GM18868 (cell line): Measurements from ENCODE around the gene NEGR1.

Experiments
- ATAC-seq: cut with Tn5 transposase; IDR thresholded peaks from one replicate; pipeline ENCODE4 v1.9.1; 2021; ENCODE audit warnings: mild to moderate bottlenecking, moderate library complexity; ENCODE audit not compliant: unreplicated experiment

Gene NEGR1

GRCh38 chr1:71509051-71509595 lies 773.2 kb downstream of the NEGR1 start:
- no peak for ATAC-seq

- ATAC-seq, result no peak
Measured at GRCh38 chr1:71502006-71502405, 780.3 kb downstream of the NEGR1 start.

GRCh38 chr1:71498542-71498941 lies 783.8 kb downstream of the NEGR1 start:
- no peak for ATAC-seq

- ATAC-seq, result no peak
Measured at GRCh38 chr1:71494163-71494562, 788.2 kb downstream of the NEGR1 start.

- no peak for ATAC-seq
Measured at GRCh38 chr1:71492298-71493041, 789.9 kb downstream of the NEGR1 start.

- no peak for ATAC-seq
Measured at GRCh38 chr1:71490432-71490831, 791.9 kb downstream of the NEGR1 start.

GRCh38 chr1:71488555-71489252 lies 793.6 kb downstream of the NEGR1 start:
- ATAC-seq, result no peak

GRCh38 chr1:71473331-71473730 lies 809.0 kb downstream of the NEGR1 start:
- no peak for ATAC-seq

GRCh38 chr1:71465093-71465492 lies 817.2 kb downstream of the NEGR1 start:
- no peak for ATAC-seq

GRCh38 chr1:71464016-71464415 lies 818.3 kb downstream of the NEGR1 start:
- ATAC-seq, result no peak

- no peak for ATAC-seq
Measured at GRCh38 chr1:71463144-71463543, 819.2 kb downstream of the NEGR1 start.

- no peak for ATAC-seq
Measured at GRCh38 chr1:71462247-71462646, 820.1 kb downstream of the NEGR1 start.

- no peak for ATAC-seq
Measured at GRCh38 chr1:71461416-71461815, 820.9 kb downstream of the NEGR1 start.

GRCh38 chr1:71448444-71448843 lies 833.9 kb downstream of the NEGR1 start:
- ATAC-seq, result no peak

- ATAC-seq, result no peak
Measured at GRCh38 chr1:71438626-71439025, 843.7 kb downstream of the NEGR1 start.

- ATAC-seq, result no peak
Measured at GRCh38 chr1:71435951-71436350, 846.4 kb downstream of the NEGR1 start.

- ATAC-seq, result no peak
Measured at GRCh38 chr1:71434240-71434639, 848.1 kb downstream of the NEGR1 start.

GRCh38 chr1:71428029-71428428 lies 854.3 kb downstream of the NEGR1 start:
- no peak for ATAC-seq

GRCh38 chr1:71427066-71427465 lies 855.3 kb downstream of the NEGR1 start:
- no peak for ATAC-seq

GRCh38 chr1:71424536-71424935 lies 857.8 kb downstream of the NEGR1 start:
- no peak for ATAC-seq

- no peak for ATAC-seq
Measured at GRCh38 chr1:71422221-71422620, 860.1 kb downstream of the NEGR1 start.

- no peak for ATAC-seq
Measured at GRCh38 chr1:71417421-71417820, 864.9 kb downstream of the NEGR1 start.
